Mesenchymal stem cell (in vitro differentiated cells and primary cell): ENCODE data around the gene MIDN.

Source experiments
- DNase-seq: peaks from one replicate; pipeline ENCODE4 v3.0.0-alpha.2; 2013
- H2AFZ ChIP-seq: one replicate; pipeline ENCODE4 v1.6.1; 2013; ENCODE audit warnings: low read depth, mild to moderate bottlenecking, control low read depth, inconsistent platforms, low read length, moderate library complexity
- H2AK5ac ChIP-seq: 2 replicates; pipeline ENCODE4 v1.6.1; 2013; ENCODE audit warnings: low read length, moderate library complexity, mild to moderate bottlenecking, inconsistent platforms; ENCODE audit not compliant: severe bottlenecking
- H2BK120ac ChIP-seq: one replicate; pipeline ENCODE4 v1.6.1; 2013; ENCODE audit warnings: low read depth, mild to moderate bottlenecking, inconsistent platforms, low read length, moderate library complexity
- H2BK12ac ChIP-seq, 2 experiments: one replicate each; pipeline ENCODE4 v1.6.1; 2013; ENCODE audit warnings: inconsistent platforms in 2 of 2, low read length in 2 of 2, mild to moderate bottlenecking in 2 of 2, moderate library complexity in 2 of 2, control low read depth in 1 of 2
- H2BK15ac ChIP-seq: one replicate; pipeline ENCODE4 v1.6.1; 2013; ENCODE audit warnings: mild to moderate bottlenecking, low read depth, inconsistent platforms; ENCODE audit not compliant: poor library complexity, severe bottlenecking
- H2BK5ac ChIP-seq: 2 replicates; pipeline ENCODE4 v1.6.1; 2013; ENCODE audit warnings: low read depth, mild to moderate bottlenecking, low read length, control low read depth, inconsistent platforms; ENCODE audit not compliant: poor library complexity, severe bottlenecking
- H3K14ac ChIP-seq, 2 experiments: one replicate each; pipeline ENCODE4 v1.6.1; 2013; ENCODE audit warnings: inconsistent platforms in 2 of 2, low read length in 2 of 2, control low read depth in 1 of 2, mild to moderate bottlenecking in 1 of 2, moderate library complexity in 1 of 2
- H3K18ac ChIP-seq, 2 experiments: one replicate each; pipeline ENCODE4 v1.6.1; 2013; ENCODE audit warnings: inconsistent platforms in 2 of 2, low read length in 2 of 2, control low read depth in 1 of 2, low read depth in 1 of 2, mild to moderate bottlenecking in 1 of 2
- H3K23ac ChIP-seq, 2 experiments: one replicate each; pipeline ENCODE4 v1.6.1; 2013; ENCODE audit warnings: inconsistent platforms in 2 of 2, low read length in 2 of 2, mild to moderate bottlenecking in 2 of 2, moderate library complexity in 2 of 2, control low read depth in 1 of 2
- H3K27ac ChIP-seq: 2 replicates; pipeline ENCODE4 v1.5.1; 2013; ENCODE audit warnings: mild to moderate bottlenecking, moderate library complexity, low read length, control low read depth, inconsistent platforms; ENCODE audit not compliant: poor library complexity, severe bottlenecking
- H3K27me3 ChIP-seq, 2 experiments: 2 replicates each; pipeline versions ENCODE4 v1.6.1 to v1.7.0; 2013; ENCODE audit warnings: low read length in 2 of 2, mild to moderate bottlenecking in 2 of 2, moderate library complexity in 2 of 2, control low read depth in 1 of 2, inconsistent platforms in 1 of 2; ENCODE audit not compliant: control insufficient read depth in 1 of 2, insufficient read depth in 1 of 2
- H3K36me3 ChIP-seq, 2 experiments: 2 replicates each; pipeline versions ENCODE4 v1.6.1 to v1.7.0; 2013; ENCODE audit warnings: low read length in 2 of 2, control low read depth in 1 of 2, inconsistent platforms in 1 of 2, low read depth in 1 of 2, mild to moderate bottlenecking in 1 of 2; ENCODE audit not compliant: insufficient read depth in 2 of 2, control insufficient read depth in 1 of 2
- H3K4ac ChIP-seq, 2 experiments: one replicate each; pipeline ENCODE4 v1.6.1; 2013; ENCODE audit warnings: inconsistent platforms in 2 of 2, low read length in 2 of 2, mild to moderate bottlenecking in 2 of 2, moderate library complexity in 2 of 2, control low read depth in 1 of 2, low read depth in 1 of 2
- H3K4me1 ChIP-seq: 2 replicates; pipeline ENCODE4 v1.6.1; 2013; ENCODE audit warnings: low read depth, low read length, control low read depth; ENCODE audit not compliant: control insufficient read depth, insufficient read depth
- H3K4me2 ChIP-seq: 2 replicates; pipeline ENCODE4 v1.6.1; 2013; ENCODE audit warnings: low read length, mild to moderate bottlenecking, inconsistent platforms; ENCODE audit not compliant: poor library complexity, severe bottlenecking
- H3K4me3 ChIP-seq, 2 experiments: 2 replicates each; pipeline versions ENCODE4 v1.5.1 to v1.7.0; 2013; ENCODE audit warnings: low read length in 2 of 2, mild to moderate bottlenecking in 2 of 2, control low read depth in 1 of 2, low read depth in 1 of 2; ENCODE audit not compliant: insufficient read depth in 1 of 2
- H3K79me1 ChIP-seq: replicated peaks from 2 replicates; pipeline ENCODE4 v1.6.1; 2013; ENCODE audit warnings: mild to moderate bottlenecking, control low read depth, low read length, inconsistent platforms; ENCODE audit not compliant: poor library complexity, severe bottlenecking
- H3K9ac ChIP-seq: 2 replicates; pipeline ENCODE4 v1.7.0; 2013; ENCODE audit warnings: mild to moderate bottlenecking, low read length, moderate library complexity
- H3K9me3 ChIP-seq: 2 replicates; pipeline ENCODE4 v1.7.0; 2013; ENCODE audit warnings: mild to moderate bottlenecking, low read length; ENCODE audit not compliant: control insufficient read depth
- H4K8ac ChIP-seq: one replicate; pipeline ENCODE4 v1.6.1; 2013; ENCODE audit warnings: inconsistent platforms, mild to moderate bottlenecking, low read length, moderate library complexity
- H4K91ac ChIP-seq: one replicate; pipeline ENCODE4 v1.6.1; 2013; ENCODE audit warnings: mild to moderate bottlenecking, low read length, inconsistent platforms
- WGBS: methylation state at CpG from one replicate; pipeline ENCODE4 v1.1.7; 2013; ENCODE audit warnings: mixed read lengths; 5-methylcytosine and 5-hydroxymethylcytosine counted together

The MIDN gene

DNA sequence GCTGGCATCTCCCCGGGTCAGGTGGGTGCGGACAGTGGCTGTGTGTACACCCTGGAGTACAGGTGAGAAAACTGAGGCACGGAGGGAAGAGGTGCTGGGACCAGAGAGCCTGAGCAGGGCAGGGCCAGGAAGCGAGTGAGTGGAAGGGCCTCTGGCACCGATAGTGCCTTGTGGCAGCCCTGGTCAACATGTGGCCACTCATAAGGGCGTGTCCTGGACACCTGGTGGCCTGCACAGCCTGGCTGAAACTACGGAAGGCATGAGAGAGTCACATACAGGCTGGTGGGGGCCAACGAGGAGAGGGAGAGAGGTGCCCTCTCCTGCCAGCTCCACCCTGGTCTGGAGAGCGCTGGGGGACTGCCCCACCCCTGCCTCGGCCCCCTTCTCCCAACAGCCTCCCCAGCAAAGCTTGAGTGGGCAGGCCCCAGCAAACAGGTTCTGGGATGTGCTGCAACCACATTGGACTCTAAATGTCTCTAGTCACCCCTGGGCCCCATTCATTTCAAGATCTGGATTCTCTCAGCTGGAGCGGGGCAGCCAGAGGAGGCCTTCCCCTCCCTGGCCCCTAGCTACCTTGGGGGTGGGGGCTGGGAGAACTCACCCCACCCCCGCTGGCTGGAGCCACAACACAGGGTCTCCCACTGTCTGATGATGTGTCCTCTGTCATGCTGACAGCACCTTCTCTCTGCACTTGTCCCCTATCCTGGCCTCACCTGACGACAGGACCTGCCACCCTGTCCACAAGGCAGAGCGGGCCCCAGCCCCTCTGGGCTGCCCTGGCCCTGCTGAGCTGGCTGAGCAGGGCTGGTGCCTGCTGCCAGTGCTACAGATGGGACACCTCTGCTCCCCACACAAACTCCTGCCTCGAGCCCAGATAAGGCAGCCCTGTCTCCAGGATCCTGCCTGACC is 16.4 kb upstream of the MIDN start:
- no peak for DNase-seq
- WGBS, result 84% methylated on average over 15 of the region's 15 CpGs

GRCh38 chr19:1232652-1233072 is 15.7 kb upstream of the MIDN start:
- H3K4me3 ChIP-seq, result no peak overlapping the region
- H3K36me3 ChIP-seq, result peaks cover 20 to 79% of the 10 kb centered on the region in 2 experiments
- peaks cover 35% of the 10 kb centered on the region for H3K79me1 ChIP-seq
- H3K27ac ChIP-seq, result peak overlapping the region; percentile 13
- no peak overlapping the region for H4K8ac ChIP-seq
- no peak overlapping the region for H2AFZ ChIP-seq
- H2AK5ac ChIP-seq, result no peak overlapping the region
- H4K91ac ChIP-seq, result peak overlapping the region; percentile 43
- H3K9me3 ChIP-seq, result no peaks in the 10 kb centered on the region
- 38% methylated on average over 14 of the region's 15 CpGs for WGBS
- H3K4me2 ChIP-seq, result peak overlapping the region; percentile 10
- H3K18ac ChIP-seq, result peak overlapping the region in 1 of 2 experiments; percentile 13
- no peaks in the 10 kb centered on the region for H3K27me3 ChIP-seq
- H2BK5ac ChIP-seq, result no peak overlapping the region
- H3K23ac ChIP-seq, result peak overlapping the region in 1 of 2 experiments; percentile 47
- peak overlapping the region; percentile 27 for H3K9ac ChIP-seq
- H2BK120ac ChIP-seq, result no peak overlapping the region
- DNase-seq, result peak; percentile 78
- H3K4me1 ChIP-seq, result peaks cover 40% of the 10 kb centered on the region
- no peak overlapping the region for H2BK15ac ChIP-seq
- H2BK12ac ChIP-seq, result peak overlapping the region in 1 of 2 experiments; percentile 2
- H3K14ac ChIP-seq, result no peak overlapping the region
- H3K4ac ChIP-seq, result peak overlapping the region in 1 of 2 experiments; percentile 59

More for the DNA sequence above, 16.4 kb upstream of the MIDN start:
- Histone ChIP-seq H2BK15ac (no peak overlapping the region), H3K14ac (peak overlapping the region in 1 of 2 experiments; percentile 19), H3K9ac (peak overlapping the region; percentile 27), H3K4me2 (peak overlapping the region; percentile 10), H4K8ac (peak overlapping the region; percentile 35), H3K27me3 (no peaks in the 10 kb centered on the region), H2AFZ (no peak overlapping the region), H2AK5ac (peak overlapping the region; percentile 17), H3K23ac (peak overlapping the region in 1 of 2 experiments; percentile 47), H4K91ac (peak overlapping the region; percentile 35), H3K4ac (peak overlapping the region in 1 of 2 experiments; percentile 57), H3K36me3 (peaks cover 20 to 86% of the 10 kb centered on the region in 2 experiments), H2BK12ac (peak overlapping the region in 1 of 2 experiments; percentile 51), H3K18ac (peak overlapping the region in 1 of 2 experiments; percentile 13), H3K9me3 (no peaks in the 10 kb centered on the region), H3K27ac (peak overlapping the region; percentile 13), H3K79me1 (peaks cover 31% of the 10 kb centered on the region), H2BK5ac (no peak overlapping the region), H3K4me1 (peaks cover 40% of the 10 kb centered on the region), H3K4me3 (no peak overlapping the region), H2BK120ac (no peak overlapping the region)

DNA sequence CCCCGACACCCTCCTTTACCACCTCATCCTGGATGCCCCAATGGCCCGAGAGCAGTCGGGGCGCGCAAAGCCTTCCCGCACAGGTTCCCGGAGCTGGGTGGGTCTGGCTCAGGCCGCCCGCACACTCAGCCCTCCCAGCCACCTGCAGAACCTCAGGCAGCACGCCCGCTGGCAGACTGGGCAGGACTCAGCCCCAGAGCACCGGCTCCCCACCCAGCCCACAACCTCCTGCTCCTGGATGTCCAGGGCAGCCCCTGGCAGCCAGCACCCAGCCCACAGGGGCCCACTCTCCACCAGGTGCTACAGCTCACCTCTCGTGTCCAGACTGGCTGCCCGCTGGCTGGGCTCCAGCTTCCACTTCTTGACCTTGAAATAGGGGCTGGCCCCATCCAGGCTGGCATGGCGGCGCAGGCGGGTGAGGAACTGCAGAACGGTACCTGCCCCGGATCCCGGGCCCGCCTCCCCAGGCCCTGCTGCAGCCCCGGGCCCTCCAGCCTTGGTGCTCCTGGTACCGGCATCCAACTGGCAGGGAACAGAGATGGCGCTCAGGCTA is 15.2 kb upstream of the MIDN start:
- Histone ChIP-seq H2BK5ac (no peak overlapping the region), H3K4me1 (peaks cover 42% of the 10 kb centered on the region), H3K4me2 (no peak overlapping the region), H3K4me3 (no peak overlapping the region), H3K36me3 (peaks cover 20 to 74% of the 10 kb centered on the region in 2 experiments), H4K91ac (peak overlapping the region; percentile 43), H3K9ac (peak overlapping the region; percentile 27), H2AFZ (no peak overlapping the region), H3K79me1 (peaks cover 32% of the 10 kb centered on the region), H4K8ac (no peak overlapping the region), H2BK12ac (peak overlapping the region in 1 of 2 experiments; percentile 2), H2BK120ac (no peak overlapping the region), H3K14ac (no peak overlapping the region), H3K9me3 (no peaks in the 10 kb centered on the region), H3K18ac (peak overlapping the region in 1 of 2 experiments; percentile 50), H3K27me3 (no peaks in the 10 kb centered on the region), H3K4ac (peak overlapping the region in 1 of 2 experiments; percentile 59), H3K23ac (no peak overlapping the region), H2BK15ac (no peak overlapping the region), H3K27ac (no peak overlapping the region), H2AK5ac (no peak overlapping the region)
- WGBS, result 97% methylated on average over 24 of the region's 24 CpGs
- no peak for DNase-seq
